SK-N-SH treated with all-trans-retinoic acid at 6 μM for 48 hours (cell line): ENCODE measurements around the gene RAPH1.
"Not testable (repeated sequence)": the region's sequence is repeated elsewhere in the genome, so short reads cannot be mapped to it uniquely, and the experiment has no call there.

Experiments
- ATAC-seq: fragments of 200-7000 bp; cut with Tn5 transposase; 3 replicates; pipeline ENCODE4 v1.9.1; 2020; ENCODE audit warnings: mild to moderate bottlenecking, moderate library complexity
- ARNTL ChIP-seq: fragments of 450-650 bp; formaldehyde crosslinking; IDR thresholded peaks from 2 replicates; pipeline ENCODE4 v1.5.0; 2020; ENCODE audit warnings: low read depth, mild to moderate bottlenecking, moderate library complexity, borderline replicate concordance
- BACH2 ChIP-seq: fragments of 250-450 bp; sonication (Bioruptor Pico); IDR thresholded peaks from 2 replicates; pipeline ENCODE4 v1.9.0; 2021; ENCODE audit warnings: mild to moderate bottlenecking, borderline replicate concordance
- CREB5 ChIP-seq: fragments of 250-450 bp; sonication (Bioruptor Pico); IDR thresholded peaks from 2 replicates; pipeline ENCODE4 v1.5.1; 2020; ENCODE audit warnings: low read depth, mild to moderate bottlenecking, moderate library complexity
- CSRNP3 ChIP-seq: fragments of 250-450 bp; sonication (Bioruptor Pico); IDR thresholded peaks from 2 replicates; pipeline ENCODE4 v1.5.1; 2021; ENCODE audit warnings: mild to moderate bottlenecking, moderate library complexity
- ESRRG ChIP-seq: fragments of 250-450 bp; sonication (Bioruptor Pico); IDR thresholded peaks from 2 replicates; pipeline ENCODE4 v1.6.1; 2021; ENCODE audit warnings: mild to moderate bottlenecking
- GLIS3 ChIP-seq: fragments of 250-450 bp; sonication (Bioruptor Pico); IDR thresholded peaks from 2 replicates; pipeline ENCODE4 v1.5.0; 2020; ENCODE audit warnings: mild to moderate bottlenecking, moderate library complexity
- ISL1 ChIP-seq: fragments of 250-450 bp; sonication (Bioruptor Pico); IDR thresholded peaks from 2 replicates; pipeline ENCODE4 v2.1.2; 2022; ENCODE audit warnings: mild to moderate bottlenecking, moderate library complexity
- OSR1 ChIP-seq: fragments of 250-450 bp; sonication (Bioruptor Pico); IDR thresholded peaks from 2 replicates; pipeline ENCODE4 v1.8.0; 2022; ENCODE audit warnings: moderate library complexity, mild to moderate bottlenecking, inconsistent platforms
- POU6F1 ChIP-seq: fragments of 250-450 bp; sonication (Bioruptor Pico); IDR thresholded peaks from 2 replicates; pipeline ENCODE4 v1.8.0; 2021; ENCODE audit warnings: low read depth, mild to moderate bottlenecking, moderate library complexity, borderline replicate concordance
- PPARA ChIP-seq: fragments of 250-450 bp; sonication (Bioruptor Pico); IDR thresholded peaks from 2 replicates; pipeline ENCODE4 v1.5.0; 2020; ENCODE audit warnings: mild to moderate bottlenecking, borderline replicate concordance
- RARB ChIP-seq: fragments of 250-450 bp; sonication (Bioruptor Pico); IDR thresholded peaks from 2 replicates; pipeline ENCODE4 v1.8.0; 2021; ENCODE audit warnings: mild to moderate bottlenecking, moderate library complexity
- SNAI2 ChIP-seq: fragments of 250-450 bp; sonication (Bioruptor Pico); IDR thresholded peaks from 2 replicates; pipeline ENCODE4 v1.5.0; 2020; ENCODE audit warnings: mild to moderate bottlenecking, moderate library complexity
- TCF4 ChIP-seq: fragments of 250-450 bp; sonication (Bioruptor Pico); IDR thresholded peaks from 2 replicates; pipeline ENCODE4 v1.8.0; 2021; ENCODE audit warnings: mild to moderate bottlenecking, moderate library complexity, borderline replicate concordance
- TOX ChIP-seq: fragments of 250-450 bp; sonication (Bioruptor Pico); IDR thresholded peaks from 2 replicates; pipeline ENCODE4 v1.8.0; 2021; ENCODE audit warnings: mild to moderate bottlenecking, moderate library complexity, borderline replicate concordance
- TSHZ2 ChIP-seq: fragments of 250-450 bp; sonication (Bioruptor Pico); IDR thresholded peaks from 2 replicates; pipeline ENCODE4 v1.5.0; 2020; ENCODE audit warnings: mild to moderate bottlenecking, moderate library complexity
- ZC3H10 ChIP-seq: fragments of 250-450 bp; sonication (Bioruptor Pico); IDR thresholded peaks from 2 replicates; pipeline ENCODE4 v1.5.1; 2021; ENCODE audit warnings: mild to moderate bottlenecking, moderate library complexity
- ZFP3 ChIP-seq: fragments of 250-450 bp; sonication (Bioruptor Pico); IDR thresholded peaks from 2 replicates; pipeline ENCODE4 v1.5.0; 2020; ENCODE audit warnings: mild to moderate bottlenecking, moderate library complexity
- ZFP30 ChIP-seq: fragments of 450-650 bp; formaldehyde crosslinking; IDR thresholded peaks from 2 replicates; pipeline ENCODE4 v1.5.0; 2022; ENCODE audit warnings: mild to moderate bottlenecking, moderate library complexity
- ZNF565 ChIP-seq: fragments of 450-650 bp; formaldehyde crosslinking; conservative IDR thresholded peaks from 2 replicates; pipeline ENCODE4 v1.5.0; 2020; ENCODE audit warnings: low read depth, mild to moderate bottlenecking, moderate library complexity
- ZNF70 ChIP-seq: fragments of 450-650 bp; formaldehyde crosslinking; IDR thresholded peaks from 2 replicates; pipeline ENCODE4 v1.5.0; 2020; ENCODE audit warnings: mild to moderate bottlenecking, moderate library complexity
- ZNF8 ChIP-seq: fragments of 450-650 bp; formaldehyde crosslinking; IDR thresholded peaks from 2 replicates; pipeline ENCODE4 v1.5.0; 2020; ENCODE audit warnings: mild to moderate bottlenecking, moderate library complexity

Gene RAPH1

GRCh38 chr2:203395858-203396257 lies 139.2 kb downstream of the RAPH1 start (continued):
- TF ChIP-seq OSR1 (CRISPR knock-in tag) (no peak), TOX (CRISPR knock-in tag) (no peak), ZC3H10 (CRISPR knock-in tag) (no peak), PPARA (no peak), ZFP30 (CRISPR knock-in tag) (no peak), BACH2 (CRISPR knock-in tag) (no peak)
- TF ChIP-seq, all 23 proteins: peak for 0

GRCh38 chr2:203394519-203395227 lies 140.4 kb downstream of the RAPH1 start:
- TF ChIP-seq POU6F1 (CRISPR knock-in tag) = no peak
- 0 out of 2 replicates have a peak, but pooled peaks have one; percentile 14 for TF ChIP-seq ISL1 (CRISPR knock-in tag)
- peak; percentile 46; the same call in 1 of the 3 replicates for ATAC-seq

GRCh38 chr2:203388153-203388552 lies 146.9 kb downstream of the RAPH1 start:
- ATAC-seq = not testable (repeated sequence)
- TF ChIP-seq ZC3H10 (CRISPR knock-in tag) = 0 out of 2 replicates have a peak, but pooled peaks have one; percentile 13

- TF ChIP-seq CREB5 (no peak), ESRRG (CRISPR knock-in tag) (no peak), ZFP3 (CRISPR knock-in tag) (no peak), ZFP30 (CRISPR knock-in tag) (no peak), ZNF70 (CRISPR knock-in tag) (no peak), TCF4 (CRISPR knock-in tag) (no peak), ZNF8 (CRISPR knock-in tag) (no peak), GLIS3 (CRISPR knock-in tag) (no peak), OSR1 (CRISPR knock-in tag) (no peak), ZC3H10 (CRISPR knock-in tag) (no peak), CSRNP3 (no peak), ARNTL (no peak)
- TF ChIP-seq, all 23 proteins: peak for 0
- no peak for ATAC-seq
These were observed 152.1 kb downstream of the RAPH1 start for GRCh38 chr2:203383038-203383437.

GRCh38 chr2:203379156-203379555 lies 155.9 kb downstream of the RAPH1 start:
- ATAC-seq = no peak
- TF ChIP-seq ZFP3 (CRISPR knock-in tag) (no peak), TSHZ2 (no peak), POU6F1 (CRISPR knock-in tag) (no peak), ZNF70 (CRISPR knock-in tag) (no peak), ARNTL (no peak), TCF4 (CRISPR knock-in tag) (no peak), ISL1 (CRISPR knock-in tag) (no peak), CSRNP3 (no peak), SNAI2 (CRISPR knock-in tag) (no peak), RARB (CRISPR knock-in tag) (no peak), ZNF565 (no peak), CREB5 (no peak)
